ENCODE results near the gene ZNF571. TPM values are rescaled to one million over a fixed set of nuclear protein-coding genes. Genes with fewer than 3 reads are reported as not detected.
A peak's percentile ranks its signal among the peaks of the same experiment; 100 is the strongest.

The ZNF571 gene
- total RNA-seq, 1 donor from 2014 or later: 3.9 TPM

- peaks cover 37% of the 10 kb centered on the region for H3K9me3 Mint-ChIP-seq (ENCODE audit: unreplicated experiment)
- H3K4me1 Mint-ChIP-seq (ENCODE audit: unreplicated experiment): no peaks in the 10 kb centered on the region
- DNase-seq (ENCODE audit: low spot score): no peak
- H3K4me3 Mint-ChIP-seq (ENCODE audit: unreplicated experiment): no peak overlapping the region
- peaks cover 4% of the 10 kb centered on the region for H3K27me3 Mint-ChIP-seq (ENCODE audit: unreplicated experiment)
- H3K36me3 Mint-ChIP-seq (ENCODE audit: low read depth, unreplicated experiment): peaks cover 46% of the 10 kb centered on the region
- no peak overlapping the region for H3K27ac Mint-ChIP-seq (ENCODE audit: unreplicated experiment)
- TF ChIP-seq CTCF (IDR thresholded peaks at IDR 0.05; ENCODE audit: unreplicated experiment): no peak
Observed at GRCh38 chr19:37583340-37583739, 11.3 kb downstream of the ZNF571 start.

GRCh38 chr19:37572203-37572602 is 22.4 kb downstream of the ZNF571 start:
- H3K36me3 Mint-ChIP-seq (ENCODE audit: low read depth, unreplicated experiment): peaks cover 54% of the 10 kb centered on the region

GRCh38 chr19:37565370-37565669 is 29.3 kb downstream of the ZNF571 start:
- peaks cover 3% of the 10 kb centered on the region for H3K27me3 Mint-ChIP-seq (ENCODE audit: unreplicated experiment)
- H3K9me3 Mint-ChIP-seq (ENCODE audit: unreplicated experiment): peaks cover 44% of the 10 kb centered on the region
- H3K27ac Mint-ChIP-seq (ENCODE audit: unreplicated experiment): no peak overlapping the region
- no peaks in the 10 kb centered on the region for H3K4me1 Mint-ChIP-seq (ENCODE audit: unreplicated experiment)
- no peak for TF ChIP-seq CTCF (IDR thresholded peaks at IDR 0.05; ENCODE audit: unreplicated experiment)
- DNase-seq (ENCODE audit: low spot score): no peak
- H3K4me3 Mint-ChIP-seq (ENCODE audit: unreplicated experiment): peak overlapping the region; percentile 60
- peaks cover 72% of the 10 kb centered on the region for H3K36me3 Mint-ChIP-seq (ENCODE audit: low read depth, unreplicated experiment)

More at GRCh38 chr19:37572203-37572602, 22.4 kb downstream of the ZNF571 start:
- Mint-ChIP-seq H3K9me3 (ENCODE audit: unreplicated experiment) (peaks cover 41% of the 10 kb centered on the region), H3K27me3 (ENCODE audit: unreplicated experiment) (peaks cover 3% of the 10 kb centered on the region), H3K27ac (ENCODE audit: unreplicated experiment) (no peak overlapping the region), H3K4me3 (ENCODE audit: unreplicated experiment) (no peak overlapping the region), H3K4me1 (ENCODE audit: unreplicated experiment) (no peaks in the 10 kb centered on the region)
- no peak for TF ChIP-seq CTCF (IDR thresholded peaks at IDR 0.05; ENCODE audit: unreplicated experiment)
- no peak for DNase-seq (ENCODE audit: low spot score)

- Mint-ChIP-seq H3K27ac (ENCODE audit: unreplicated experiment) (no peak overlapping the region), H3K36me3 (ENCODE audit: low read depth, unreplicated experiment) (peaks cover 68% of the 10 kb centered on the region), H3K4me3 (ENCODE audit: unreplicated experiment) (peak overlapping the region; percentile 13), H3K4me1 (ENCODE audit: unreplicated experiment) (no peaks in the 10 kb centered on the region), H3K9me3 (ENCODE audit: unreplicated experiment) (peaks cover 39% of the 10 kb centered on the region), H3K27me3 (ENCODE audit: unreplicated experiment) (no peaks in the 10 kb centered on the region)
- TF ChIP-seq CTCF (IDR thresholded peaks at IDR 0.05; ENCODE audit: unreplicated experiment): no peak
- no peak for DNase-seq (ENCODE audit: low spot score)
Observed at GRCh38 chr19:37564624-37565369, 29.8 kb downstream of the ZNF571 start.

- H3K4me1 Mint-ChIP-seq (ENCODE audit: unreplicated experiment): no peaks in the 10 kb centered on the region
- H3K36me3 Mint-ChIP-seq (ENCODE audit: low read depth, unreplicated experiment): peaks cover 67% of the 10 kb centered on the region
- no peak overlapping the region for H3K27ac Mint-ChIP-seq (ENCODE audit: unreplicated experiment)
- peaks cover 45% of the 10 kb centered on the region for H3K9me3 Mint-ChIP-seq (ENCODE audit: unreplicated experiment)
- no peak for TF ChIP-seq CTCF (IDR thresholded peaks at IDR 0.05; ENCODE audit: unreplicated experiment)
- no peaks in the 10 kb centered on the region for H3K27me3 Mint-ChIP-seq (ENCODE audit: unreplicated experiment)
- no peak overlapping the region for H3K4me3 Mint-ChIP-seq (ENCODE audit: unreplicated experiment)
- no peak for DNase-seq (ENCODE audit: low spot score)
Observed at GRCh38 chr19:37563518-37563917, 31.1 kb downstream of the ZNF571 start.

All from endothelial cell (in vitro differentiated cells).